Measurements from ENCODE around the gene TRIM14.
"Not testable (repeated sequence)": the region's sequence is repeated elsewhere in the genome, so short reads cannot be mapped to it uniquely, and the experiment has no call there.

- TF ChIP-seq POLR2AphosphoS5 (IDR thresholded peaks at IDR 0.05; ENCODE audit: low read depth, low read length); POLR2A (IDR thresholded peaks at IDR 0.05; ENCODE audit: low read depth, low read length); SPI1 (IDR thresholded peaks at IDR 0.05; ENCODE audit: low read depth, low read length); PAX5 (IDR thresholded peaks at IDR 0.05; ENCODE audit: insufficient read depth, low read length, severe bottlenecking); TAF1 (IDR thresholded peaks at IDR 0.05; ENCODE audit: low read depth, low read length); POU2F2 (IDR thresholded peaks at IDR 0.05; ENCODE audit: low read depth, low read length): not testable (repeated sequence)
Observed at GRCh38 chr9:98090674-98091073, 28.3 kb downstream of the TRIM14 start.

All from GM12891 (cell line).